K562 (cell line): ENCODE measurements around the gene STON2. TPM values are rescaled to one million over a fixed set of nuclear protein-coding genes. Genes with fewer than 3 reads are reported as not detected.

Experiments used
- ATAC-seq: fragments of 200-7000 bp; cut with Tn5 transposase; 3 replicates; pipeline ENCODE4 v1.9.1; 2020; ENCODE audit warnings: moderate library complexity
- BruUV-seq: library from RNA; stranded (reverse); fragments of 400-500 nt; replicated peaks from 2 replicates; lab custom pipeline; 2021; lab: Mats Ljungman, UMichigan
- CTCF ChIA-PET: fragments of 300-600 bp; formaldehyde crosslinking; extraction: SDS; loops from one replicate; lab custom pipeline; 2021; ENCODE audit warnings: low intra/inter-chr PET ratio; lab: Yijun Ruan, JAX
- POLR2A ChIA-PET: fragments of 300-600, 350-650 bp; sonication (Branson Sonifier 250); formaldehyde crosslinking; extraction: SDS; loops from one replicate; lab custom pipeline; 2021; ENCODE audit warnings: antibody characterized with exemption, inconsistent platforms; lab: Yijun Ruan, JAX
- DNase-seq, 4 experiments: peaks; one replicate each; pipeline versions ENCODE4 v3.0.0 to v3.0.0-alpha.2; 2011 to 2018; ENCODE audit warnings: low spot score in 3 of 4, mixed read lengths in 3 of 4; ENCODE audit errors: extremely low read depth in 1 of 4
- FAIRE-seq: peaks from 2 replicates; lab custom pipeline; 2011; peaks lifted over from hg19 to GRCh38; lab: Jason Lieb, UNC
- H2AFZ ChIP-seq: 2 replicates; pipeline ENCODE4 v1.6.0; 2011; ENCODE audit warnings: low read depth, low read length, control low read depth, inconsistent platforms
- H3K27ac ChIP-seq: fragments of 200-600 bp; 3 replicates; pipeline ENCODE4 v1.8.0; 2011; ENCODE audit warnings: low read depth, mild to moderate bottlenecking, control low read depth, inconsistent platforms, low read length, moderate library complexity, mixed read lengths; ENCODE audit errors: extremely low read depth
- H3K27me3 ChIP-seq, 2 experiments: fragments of 300-600 bp in 1 of 2; 2 replicates in 1 of 2; 3 replicates in 1 of 2; pipeline versions ENCODE4 v1.6.0 to v1.8.0; 2011; ENCODE audit warnings: inconsistent platforms in 2 of 2, low read length in 2 of 2, mild to moderate bottlenecking in 1 of 2, mixed read lengths in 1 of 2, moderate library complexity in 1 of 2; ENCODE audit not compliant: control insufficient read depth in 2 of 2, insufficient read depth in 2 of 2
- H3K36me3 ChIP-seq: fragments of 300-600 bp; 3 replicates; pipeline ENCODE4 v1.8.0; 2011; ENCODE audit warnings: mild to moderate bottlenecking, low read length, inconsistent platforms; ENCODE audit not compliant: control insufficient read depth, insufficient read depth
- H3K4me1 ChIP-seq, 2 experiments: fragments of 200-600 bp in 1 of 2; replicated peaks in 1 of 2; 2 replicates in 1 of 2; 3 replicates in 1 of 2; pipeline versions ENCODE4 v1.5.1 to v1.8.0; 2011; ENCODE audit warnings: inconsistent platforms in 2 of 2, low read length in 2 of 2, mild to moderate bottlenecking in 1 of 2, mixed read lengths in 1 of 2, moderate library complexity in 1 of 2; ENCODE audit not compliant: control insufficient read depth in 2 of 2, insufficient read depth in 2 of 2
- H3K4me2 ChIP-seq: 2 replicates; pipeline ENCODE4 v1.6.1; 2011; ENCODE audit warnings: low read length, control low read depth, inconsistent platforms, mixed read lengths; ENCODE audit not compliant: insufficient read depth
- H3K4me3 ChIP-seq: fragments of 200-600 bp; sonication (generic), shearing (Covaris generic); 2 replicates; pipeline ENCODE4 v1.5.1; 2016; ENCODE audit warnings: control low read depth, inconsistent platforms
- H3K79me2 ChIP-seq: fragments of 200-600 bp; 3 replicates; pipeline ENCODE4 v1.8.0; 2011; ENCODE audit warnings: low read length, inconsistent platforms; ENCODE audit not compliant: control insufficient read depth, insufficient read depth
- H3K9ac ChIP-seq, 2 experiments: 2 replicates each; pipeline versions ENCODE4 v1.6.0 to v1.6.1; 2011; ENCODE audit warnings: low read depth in 2 of 2, low read length in 2 of 2, control low read depth in 1 of 2, inconsistent platforms in 1 of 2, mild to moderate bottlenecking in 1 of 2, mixed read lengths in 1 of 2; ENCODE audit not compliant: insufficient read depth in 1 of 2
- H3K9me1 ChIP-seq: one replicate; pipeline ENCODE4 v1.6.0; 2011; ENCODE audit warnings: inconsistent platforms, mild to moderate bottlenecking, low read length, moderate library complexity; ENCODE audit not compliant: control insufficient read depth, insufficient read depth
- H3K9me3 ChIP-seq: replicated peaks from 2 replicates; pipeline ENCODE4 v1.5.1; 2011; ENCODE audit warnings: low read depth, low read length, inconsistent platforms; ENCODE audit not compliant: control insufficient read depth, insufficient read depth
- H4K20me1 ChIP-seq: replicated peaks from 2 replicates; pipeline ENCODE4 v1.6.1; 2011; ENCODE audit warnings: low read length, inconsistent platforms, mixed read lengths; ENCODE audit not compliant: control insufficient read depth, insufficient read depth
- HNRNPL ChIP-seq: fragments of 200-400 bp; formaldehyde crosslinking; IDR thresholded peaks from 2 replicates; pipeline ENCODE4 v1.6.1; 2017; ENCODE audit warnings: low read depth, mild to moderate bottlenecking, low read length
- NFIX ChIP-seq: fragments of 250-450 bp; sonication (Bioruptor Pico); IDR thresholded peaks from 2 replicates; pipeline ENCODE4 v1.4.0; 2020; ENCODE audit warnings: low read depth, mild to moderate bottlenecking, moderate library complexity
- PCBP2 ChIP-seq: fragments of 200-400 bp; formaldehyde crosslinking; IDR thresholded peaks from 2 replicates; pipeline ENCODE4 v1.6.1; 2018; ENCODE audit warnings: low read length, low read depth, mild to moderate bottlenecking, moderate library complexity; ENCODE audit not compliant: poor library complexity, severe bottlenecking
- PHB ChIP-seq: fragments of 250-450 bp; sonication (Bioruptor Pico); IDR thresholded peaks from 2 replicates; pipeline ENCODE4 v1.5.0; 2021
- POLR3G ChIP-seq: IDR thresholded peaks from 2 replicates; pipeline ENCODE4 v1.6.1; 2011; ENCODE audit not compliant: insufficient read length, insufficient replicate concordance; ENCODE audit errors: extremely low read depth
- SRF ChIP-seq, 2 experiments: fragments of 250-450, 450-650 bp in 1 of 2; sonication (Bioruptor Pico) in 1 of 2; sonication (generic) in 1 of 2; formaldehyde crosslinking; IDR thresholded peaks; 2 replicates each; pipeline versions ENCODE4 v1.5.0 to v1.5.1; 2020 to 2022; ENCODE audit warnings: mild to moderate bottlenecking in 1 of 2, missing genetic modification reagents in 1 of 2
- SUPT5H ChIP-seq: fragments of 450-650 bp; IDR thresholded peaks from 2 replicates; pipeline ENCODE4 v1.6.1; 2016
- TFAM ChIP-seq: fragments of 250-450 bp; sonication (Bioruptor Pico); conservative IDR thresholded peaks from 2 replicates; pipeline ENCODE4 v1.5.0; 2021; ENCODE audit warnings: mild to moderate bottlenecking, moderate library complexity
- XRCC4 ChIP-seq: IDR thresholded peaks from one replicate; pipeline ENCODE4 v1.6.1; 2011; ENCODE audit not compliant: insufficient read depth, insufficient read length; ENCODE audit errors: extremely low read depth
- ZBED1 ChIP-seq: IDR thresholded peaks from 2 replicates; pipeline ENCODE4 v1.6.1; 2014
- ZNF253 ChIP-seq: fragments of 250-450 bp; sonication (Bioruptor Pico); conservative IDR thresholded peaks from 2 replicates; pipeline ENCODE4 v1.6.1; 2021; ENCODE audit warnings: mild to moderate bottlenecking
- WGBS: fragments of 100-300 bp; shearing (Covaris generic); methylation state at CpG from one replicate; pipeline ENCODE4 v1.1.6; 2016; ENCODE audit warnings: low coverage, mixed read lengths; ENCODE audit not compliant: insufficient coverage; ENCODE audit errors: missing lambda C conversion rate; 5-methylcytosine and 5-hydroxymethylcytosine counted together
- in situ Hi-C: fragments of 300-500 bp; cut with MboI; formaldehyde crosslinking; loops from 4 replicates; pipeline ENCODE4 v1.15.0; 2018; ENCODE audit warnings: inconsistent platforms, mixed read lengths
- intact Hi-C: fragments of 100-400 bp; cut with micrococcal nuclease; formaldehyde crosslinking; loops from 2 replicates; pipeline ENCODE4 v1.14.2; 2022
- polyA plus RNA-seq, 8 experiments: library from polyadenylated mRNA; depleted of rRNA in 4 of 8; stranded (reverse) in 5 of 8; unstranded in 3 of 8; fragments of >200 nt; fragmentation: Nextera tagmentation in 2 of 8; fragmentation: Illumina TruSeq in 1 of 8; extraction: Ambion mirVana in 2 of 8; extraction: Trizol in 1 of 8; gene quantifications; 2 replicates each; pipeline versions ENCODE4 v1.2.1 to v1.2.3, GENCODE V29; 2011 to 2014; ENCODE audit warnings: inconsistent platforms in 1 of 8, missing spikeins in 1 of 8
- total RNA-seq, 7 experiments: library from RNA; depleted of rRNA in 6 of 7; stranded (reverse); fragments of >200 nt in 6 of 7; fragmentation: Illumina TruSeq in 2 of 7; extraction: Trizol in 2 of 7; gene quantifications; 2 replicates each; pipeline versions ENCODE4 v1.2.1 to v1.2.3, GENCODE V29; 2011 to 2021; ENCODE audit warnings: low replicate concordance in 1 of 7
- TF ChIP-seq, protein P1 (sequence below): sonication (generic); IDR thresholded peaks from 2 replicates; pipeline ENCODE4 v1.6.1; 2016
- TF ChIP-seq, protein P2 (sequence below), 3 experiments: fragments of 200-800 bp in 1 of 3; sonication (Bioruptor generic) in 1 of 3; sonication (generic) in 1 of 3; formaldehyde crosslinking in 1 of 3; IDR thresholded peaks; 2 replicates each; pipeline versions ENCODE4 v1.6.1 to v1.8.0; 2016 to 2022; ENCODE audit warnings: mild to moderate bottlenecking in 2 of 3, missing compliant biosample characterization in 2 of 3, missing genetic modification characterization in 2 of 3, missing genetic modification reagents in 1 of 3
- TF ChIP-seq, protein P3 (sequence below): fragments of 250-450 bp; sonication (Bioruptor Pico); IDR thresholded peaks from 2 replicates; pipeline ENCODE4 v1.5.0; 2021
- TF ChIP-seq, protein P4 (sequence below): fragments of 450-650 bp; IDR thresholded peaks from 2 replicates; pipeline ENCODE4 v1.6.1; 2016; ENCODE audit warnings: low read depth, mild to moderate bottlenecking, moderate library complexity
- TF ChIP-seq, protein P5 (sequence below): fragments of 250-450 bp; sonication (Bioruptor Pico); IDR thresholded peaks from 2 replicates; pipeline ENCODE4 v1.5.0; 2021; ENCODE audit warnings: mild to moderate bottlenecking, moderate library complexity

STON2 gene
- total and polyA plus RNA-seq, 9 of the 15 experiments (the other 6 are each of a cell fraction or from before 2014, with no cell fraction given): 7.8 to 99.3 (median 53.5) TPM

DNA sequence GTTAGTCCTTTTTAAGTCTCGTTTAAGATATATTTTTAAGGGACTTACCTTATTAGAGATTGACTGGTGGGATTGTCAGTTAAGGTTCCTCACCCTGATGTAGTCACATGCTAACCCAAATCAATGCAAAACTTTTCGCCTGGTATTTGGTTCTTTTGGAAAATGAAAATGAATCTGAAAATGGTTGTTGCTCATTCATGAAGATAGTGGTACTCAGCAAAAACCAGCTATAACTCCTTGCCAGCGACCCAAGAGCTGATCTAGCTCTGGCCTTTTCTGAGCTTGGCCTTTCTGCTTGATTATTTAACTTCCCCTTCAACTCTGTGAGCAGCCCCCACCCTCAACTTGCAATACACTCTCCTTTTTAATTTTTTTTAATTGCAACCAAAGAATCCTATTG lies 94.4 kb downstream of the STON2 start:
- Histone ChIP-seq H3K4me2 (no peak overlapping the region), H3K4me1 (peaks cover 15 to 30% of the 10 kb centered on the region in 2 experiments; a peak in 4 of 5 replicates), H3K36me3 (peaks cover 32% of the 10 kb centered on the region; the same call in 2 of the 3 replicates), H3K4me3 (no peak overlapping the region), H3K27ac (no peak overlapping the region), H2AFZ (no peak overlapping the region), H3K79me2 (peaks cover 31% of the 10 kb centered on the region), H3K9me1 (no peaks in the 10 kb centered on the region), H3K27me3 (no peaks in the 10 kb centered on the region), H3K9me3 (no peaks in the 10 kb centered on the region), H3K9ac (no peak overlapping the region), H4K20me1 (peaks cover 15% of the 10 kb centered on the region)
- BruUV-seq: no TSS peak
- in situ Hi-C loops: no loop called here
- DNase-seq (no peak), ATAC-seq (no peak), FAIRE-seq (no peak)
- intact Hi-C loops: no loop called here
- WGBS: 61% methylated on average over 3 of the region's 3 CpGs
- no peak for TF ChIP-seq PHB (CRISPR knock-in tag)
- no peak for TF ChIP-seq SUPT5H
- TF ChIP-seq, protein P1, sequence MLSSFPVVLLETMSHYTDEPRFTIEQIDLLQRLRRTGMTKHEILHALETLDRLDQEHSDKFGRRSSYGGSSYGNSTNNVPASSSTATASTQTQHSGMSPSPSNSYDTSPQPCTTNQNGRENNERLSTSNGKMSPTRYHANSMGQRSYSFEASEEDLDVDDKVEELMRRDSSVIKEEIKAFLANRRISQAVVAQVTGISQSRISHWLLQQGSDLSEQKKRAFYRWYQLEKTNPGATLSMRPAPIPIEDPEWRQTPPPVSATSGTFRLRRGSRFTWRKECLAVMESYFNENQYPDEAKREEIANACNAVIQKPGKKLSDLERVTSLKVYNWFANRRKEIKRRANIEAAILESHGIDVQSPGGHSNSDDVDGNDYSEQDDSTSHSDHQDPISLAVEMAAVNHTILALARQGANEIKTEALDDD: no peak
- TF ChIP-seq NFIX (CRISPR knock-in tag): no peak
- TF ChIP-seq TFAM (CRISPR knock-in tag): no peak
- TF ChIP-seq XRCC4: no peak
- no peak for TF ChIP-seq SRF (CRISPR knock-in tag; IDR thresholded peaks at IDR 0.05)
- TF ChIP-seq, protein P2, sequence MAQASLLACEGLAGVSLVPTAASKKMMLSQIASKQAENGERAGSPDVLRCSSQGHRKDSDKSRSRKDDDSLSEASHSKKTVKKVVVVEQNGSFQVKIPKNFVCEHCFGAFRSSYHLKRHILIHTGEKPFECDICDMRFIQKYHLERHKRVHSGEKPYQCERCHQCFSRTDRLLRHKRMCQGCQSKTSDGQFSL (CRISPR knock-in tag; IDR thresholded peaks at IDR 0.05): no peak
- TF ChIP-seq, protein P2 (tag; IDR thresholded peaks at IDR 0.05): no peak
- TF ChIP-seq, protein P3, sequence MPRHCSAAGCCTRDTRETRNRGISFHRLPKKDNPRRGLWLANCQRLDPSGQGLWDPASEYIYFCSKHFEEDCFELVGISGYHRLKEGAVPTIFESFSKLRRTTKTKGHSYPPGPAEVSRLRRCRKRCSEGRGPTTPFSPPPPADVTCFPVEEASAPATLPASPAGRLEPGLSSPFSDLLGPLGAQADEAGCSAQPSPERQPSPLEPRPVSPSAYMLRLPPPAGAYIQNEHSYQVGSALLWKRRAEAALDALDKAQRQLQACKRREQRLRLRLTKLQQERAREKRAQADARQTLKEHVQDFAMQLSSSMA (CRISPR knock-in tag): no peak
- no peak for TF ChIP-seq ZBED1
- TF ChIP-seq PCBP2: no peak
- TF ChIP-seq POLR3G: no peak
- no peak for TF ChIP-seq ZNF253 (CRISPR knock-in tag)
- TF ChIP-seq, protein P4, sequence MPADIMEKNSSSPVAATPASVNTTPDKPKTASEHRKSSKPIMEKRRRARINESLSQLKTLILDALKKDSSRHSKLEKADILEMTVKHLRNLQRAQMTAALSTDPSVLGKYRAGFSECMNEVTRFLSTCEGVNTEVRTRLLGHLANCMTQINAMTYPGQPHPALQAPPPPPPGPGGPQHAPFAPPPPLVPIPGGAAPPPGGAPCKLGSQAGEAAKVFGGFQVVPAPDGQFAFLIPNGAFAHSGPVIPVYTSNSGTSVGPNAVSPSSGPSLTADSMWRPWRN: no peak
- TF ChIP-seq, protein P5, sequence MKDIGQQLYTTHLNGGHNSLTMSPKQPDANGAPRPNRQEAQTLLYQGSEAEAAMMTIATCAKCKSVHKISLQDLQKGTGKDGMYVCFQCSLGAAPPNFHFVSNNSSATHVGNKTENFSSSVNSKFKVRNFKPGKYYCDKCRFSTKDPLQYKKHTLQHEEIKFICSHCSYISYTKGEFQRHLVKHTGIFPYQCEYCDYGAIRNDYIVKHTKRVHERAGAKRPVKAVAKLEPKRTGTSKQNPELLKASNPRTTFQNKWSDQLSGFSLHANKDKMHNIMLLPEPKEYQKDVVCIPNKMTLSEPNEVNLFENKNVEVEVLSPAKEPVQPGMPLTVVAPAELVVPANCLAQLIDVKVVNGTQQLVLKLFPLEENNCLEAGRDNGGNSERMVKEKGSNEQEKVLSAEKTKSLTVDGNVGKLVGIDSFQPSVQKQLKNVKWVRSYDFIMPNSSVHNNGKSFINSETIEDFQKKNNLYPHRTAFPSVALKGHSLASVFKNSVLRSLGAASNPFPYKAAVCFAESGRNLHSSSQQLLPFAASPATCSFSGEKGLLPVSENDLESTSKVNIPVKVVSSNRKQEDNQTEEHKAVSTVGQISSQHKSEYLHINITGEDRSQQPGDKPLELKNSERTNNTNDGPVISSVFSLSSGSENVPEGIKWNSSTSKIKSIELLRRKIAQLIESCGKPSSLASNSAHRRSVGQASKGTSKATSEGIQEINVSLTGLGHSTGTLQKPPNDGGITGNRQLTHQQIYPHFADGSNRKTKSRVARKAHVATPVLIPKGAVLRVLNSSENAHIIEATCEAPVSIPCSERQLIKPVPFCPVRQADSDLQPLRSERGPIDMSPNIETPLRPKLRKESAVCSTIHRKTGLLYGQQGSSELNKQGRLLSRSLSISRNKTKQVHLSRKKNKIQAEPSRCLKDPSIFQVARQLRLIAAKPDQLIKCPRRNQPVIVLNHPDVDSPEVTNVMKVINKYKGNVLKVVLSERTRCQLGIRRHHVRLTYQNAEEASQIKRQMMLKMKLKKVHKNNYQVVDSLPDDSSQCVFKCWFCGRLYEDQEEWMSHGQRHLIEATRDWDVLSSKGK: no peak
- no peak for TF ChIP-seq HNRNPL
- CTCF ChIA-PET: no interaction called here
- POLR2A ChIA-PET: no interaction called here
